GM10266 (cell line): ENCODE results near the gene GRAMD4.

Experiments used
- DNase-seq: peaks from one replicate; pipeline ENCODE4 v3.0.0; 2012; ENCODE audit errors: extremely low spot score
- CTCF ChIP-seq: IDR thresholded peaks from 2 replicates; pipeline ENCODE4 v1.5.1; 2012; ENCODE audit warnings: mild to moderate bottlenecking, low read depth; ENCODE audit not compliant: control insufficient read depth, insufficient read depth; ENCODE audit errors: missing control alignments

The GRAMD4 gene

DNA sequence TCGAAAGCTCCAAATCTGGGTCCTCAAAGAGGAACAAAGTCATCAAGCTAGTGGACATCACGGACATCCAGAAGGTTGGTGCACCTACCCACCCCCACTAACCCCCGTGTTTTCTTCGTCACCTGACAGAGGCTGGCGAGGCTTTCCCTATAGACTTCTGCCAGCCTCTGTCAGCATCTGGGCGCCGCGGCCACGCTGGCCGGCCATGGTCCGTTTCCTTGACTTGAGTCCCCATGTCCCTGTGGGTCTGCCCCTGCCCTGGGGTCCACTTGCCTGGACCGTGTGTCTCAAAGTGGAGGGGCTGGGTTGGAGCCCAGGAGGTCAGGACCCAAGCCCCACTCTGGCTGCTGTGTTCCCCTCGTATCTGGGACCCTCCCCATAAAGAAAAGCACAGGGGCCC, 55.3 kb downstream of the GRAMD4 start:
- no peak for DNase-seq
- TF ChIP-seq CTCF = no peak

DNA sequence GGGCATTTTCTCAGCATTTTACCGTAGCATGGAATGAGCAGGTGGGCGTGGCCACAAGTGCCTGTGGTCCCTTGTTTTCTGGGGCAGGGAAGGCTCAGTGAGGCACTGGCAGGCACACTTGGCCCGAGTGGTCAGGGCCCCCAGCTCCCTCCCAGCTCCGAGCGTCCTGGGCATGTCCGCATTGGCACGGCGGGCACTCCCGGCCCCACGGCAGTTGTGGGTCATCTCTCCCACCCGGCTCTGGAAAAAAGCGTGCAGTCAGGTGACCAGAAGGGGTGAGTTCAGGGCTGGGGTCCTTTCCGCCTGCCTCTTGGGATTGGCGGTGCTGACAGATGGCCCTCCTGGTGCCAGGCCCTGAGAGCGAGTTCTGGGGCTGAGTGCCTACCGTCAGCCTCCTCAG, 55.8 kb downstream of the GRAMD4 start:
- no peak for DNase-seq
- TF ChIP-seq CTCF = no peak

DNA sequence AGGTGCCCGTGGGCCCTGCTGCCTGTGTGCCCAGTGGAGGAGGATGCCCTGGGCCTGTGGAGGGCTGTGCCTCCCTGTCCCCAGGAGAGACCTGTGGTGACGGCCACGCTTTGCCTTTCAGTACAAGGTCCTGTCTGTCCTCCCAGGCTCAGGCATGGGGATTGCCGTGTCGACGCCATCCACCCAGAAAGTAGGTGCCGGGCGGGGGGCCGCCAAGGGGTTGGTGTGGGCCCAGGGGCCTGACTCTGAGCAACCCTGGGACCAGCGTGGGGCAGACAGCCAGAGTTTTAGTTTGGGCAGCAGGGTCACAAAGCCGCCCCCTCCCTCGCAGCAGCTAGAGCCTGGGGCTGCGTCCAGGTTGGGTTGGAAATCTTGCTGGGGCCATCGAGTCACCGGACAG, 56.3 kb downstream of the GRAMD4 start:
- no peak for TF ChIP-seq CTCF
- no peak for DNase-seq

DNA sequence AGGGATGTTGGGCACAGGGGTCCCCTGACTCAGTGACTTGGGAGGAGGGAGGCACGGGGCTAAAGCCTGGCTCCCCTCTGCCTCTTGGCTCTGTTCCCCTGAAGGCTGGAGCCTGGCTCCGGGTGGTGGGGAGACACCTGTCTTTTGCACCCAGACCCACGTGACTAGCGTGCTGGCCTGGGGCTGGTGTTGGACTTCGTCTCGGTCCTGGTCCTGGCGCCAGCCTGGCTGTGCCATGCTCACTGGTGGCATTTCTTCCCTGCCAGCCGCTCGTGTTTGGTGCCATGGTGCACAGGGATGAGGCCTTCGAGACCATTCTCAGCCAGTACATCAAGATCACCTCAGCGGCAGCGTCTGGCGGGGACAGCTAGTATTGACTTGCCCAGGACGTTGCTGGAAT, 56.7 kb downstream of the GRAMD4 start:
- TF ChIP-seq CTCF = no peak
- no peak for DNase-seq

GRCh38 chr22:46677323-46678002, 57.3 kb downstream of the GRAMD4 start:
- TF ChIP-seq CTCF = no peak

GRCh38 chr22:46678003-46678657, 57.9 kb downstream of the GRAMD4 start:
- no peak for DNase-seq
- no peak for TF ChIP-seq CTCF

More at GRCh38 chr22:46677323-46678002, 57.3 kb downstream of the GRAMD4 start:
- DNase-seq = no peak
